Measurements from ENCODE around the gene SMYD3.

The SMYD3 gene

DNA sequence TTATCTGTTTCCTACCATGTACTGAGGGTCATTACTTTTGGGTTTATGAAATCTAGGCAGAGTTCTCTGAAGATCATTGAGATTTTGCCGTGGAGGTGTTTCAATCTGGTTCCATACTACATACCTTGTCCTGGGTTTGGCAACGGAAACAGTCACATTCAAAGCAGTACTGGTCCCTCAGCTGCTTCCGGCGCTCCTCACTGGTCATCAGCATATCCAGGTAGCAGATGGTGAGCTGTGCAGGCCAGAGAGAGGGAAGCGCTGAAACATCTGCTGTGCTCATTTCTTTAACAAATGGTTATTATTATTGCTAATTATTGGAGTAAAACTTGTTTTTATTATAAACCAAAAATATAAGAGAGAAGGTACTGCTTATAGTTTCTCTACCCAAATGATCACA, 591.7 kb downstream of the SMYD3 start:
- no peak overlapping the region for H3K27ac ChIP-seq (ENCODE audit: low read length)
- H3K79me2 ChIP-seq (ENCODE audit: insufficient read depth, low read length), result no peaks in the 10 kb centered on the region
- no peak for DNase-seq
- TF ChIP-seq, protein P1, sequence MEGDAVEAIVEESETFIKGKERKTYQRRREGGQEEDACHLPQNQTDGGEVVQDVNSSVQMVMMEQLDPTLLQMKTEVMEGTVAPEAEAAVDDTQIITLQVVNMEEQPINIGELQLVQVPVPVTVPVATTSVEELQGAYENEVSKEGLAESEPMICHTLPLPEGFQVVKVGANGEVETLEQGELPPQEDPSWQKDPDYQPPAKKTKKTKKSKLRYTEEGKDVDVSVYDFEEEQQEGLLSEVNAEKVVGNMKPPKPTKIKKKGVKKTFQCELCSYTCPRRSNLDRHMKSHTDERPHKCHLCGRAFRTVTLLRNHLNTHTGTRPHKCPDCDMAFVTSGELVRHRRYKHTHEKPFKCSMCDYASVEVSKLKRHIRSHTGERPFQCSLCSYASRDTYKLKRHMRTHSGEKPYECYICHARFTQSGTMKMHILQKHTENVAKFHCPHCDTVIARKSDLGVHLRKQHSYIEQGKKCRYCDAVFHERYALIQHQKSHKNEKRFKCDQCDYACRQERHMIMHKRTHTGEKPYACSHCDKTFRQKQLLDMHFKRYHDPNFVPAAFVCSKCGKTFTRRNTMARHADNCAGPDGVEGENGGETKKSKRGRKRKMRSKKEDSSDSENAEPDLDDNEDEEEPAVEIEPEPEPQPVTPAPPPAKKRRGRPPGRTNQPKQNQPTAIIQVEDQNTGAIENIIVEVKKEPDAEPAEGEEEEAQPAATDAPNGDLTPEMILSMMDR (IDR thresholded peaks at IDR 0.05; ENCODE audit: borderline replicate concordance, extremely low read depth, low read length, poor library complexity, severe bottlenecking), result no peak
- no peak for TF ChIP-seq EZH2 (IDR thresholded peaks at IDR 0.05; ENCODE audit: borderline replicate concordance, low read depth, low read length, severe bottlenecking)
- H3K36me3 ChIP-seq (ENCODE audit: insufficient read depth, low read length), result no peaks in the 10 kb centered on the region
- no peak overlapping the region for H3K4me2 ChIP-seq (ENCODE audit: insufficient read depth, low read length)
- ATAC-seq (ENCODE audit: insufficient read depth, low read depth), result no peak
- H3K27me3 ChIP-seq (ENCODE audit: insufficient read depth, low read length, poor library complexity), result no peaks in the 10 kb centered on the region
- H3K9ac ChIP-seq (ENCODE audit: low read depth, low read length), result no peak overlapping the region
- no peaks in the 10 kb centered on the region for H3K9me3 ChIP-seq (ENCODE audit: insufficient read depth, low read length, severe bottlenecking)
- H3K4me1 ChIP-seq (ENCODE audit: insufficient read depth, low read length), result no peaks in the 10 kb centered on the region
- no peak overlapping the region for H2AFZ ChIP-seq (ENCODE audit: low read depth, low read length)
- no peaks in the 10 kb centered on the region for H4K20me1 ChIP-seq (ENCODE audit: insufficient read depth, low read length)
- H3K4me3 ChIP-seq (ENCODE audit: low read depth in 1 of 2, low read length in 2 of 2), result no peak overlapping the region

DNA sequence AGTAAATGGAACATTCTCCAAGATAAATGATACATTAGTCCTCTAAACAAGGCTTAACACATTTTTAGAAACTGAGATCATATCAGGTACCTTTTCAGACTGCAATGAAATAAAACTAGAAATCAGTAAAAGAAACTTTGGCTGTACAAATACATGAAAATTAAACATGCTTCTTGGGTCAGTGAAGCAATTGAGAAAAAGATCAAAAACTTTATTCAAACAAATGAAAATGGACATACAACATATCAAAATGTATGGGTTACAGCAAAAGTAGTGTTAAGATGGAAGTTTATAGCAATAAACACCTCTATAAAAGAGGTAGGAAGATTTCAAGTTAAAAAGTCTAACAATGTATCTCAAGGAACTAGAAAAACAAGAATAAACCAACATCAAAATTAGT, 598.5 kb downstream of the SMYD3 start:
- no peaks in the 10 kb centered on the region for H3K4me1 ChIP-seq (ENCODE audit: insufficient read depth, low read length)
- no peak overlapping the region for H2AFZ ChIP-seq (ENCODE audit: low read depth, low read length)
- no peak for ATAC-seq (ENCODE audit: insufficient read depth, low read depth)
- no peak overlapping the region for H3K4me2 ChIP-seq (ENCODE audit: insufficient read depth, low read length)
- H3K27ac ChIP-seq (ENCODE audit: low read length), result no peak overlapping the region
- H3K9ac ChIP-seq (ENCODE audit: low read depth, low read length), result no peak overlapping the region
- no peak overlapping the region for H3K4me3 ChIP-seq (ENCODE audit: low read depth in 1 of 2, low read length in 2 of 2)
- TF ChIP-seq, protein P1 (IDR thresholded peaks at IDR 0.05; ENCODE audit: borderline replicate concordance, extremely low read depth, low read length, poor library complexity, severe bottlenecking), result no peak
- TF ChIP-seq EZH2 (IDR thresholded peaks at IDR 0.05; ENCODE audit: borderline replicate concordance, low read depth, low read length, severe bottlenecking), result no peak
- H4K20me1 ChIP-seq (ENCODE audit: insufficient read depth, low read length), result no peaks in the 10 kb centered on the region
- H3K36me3 ChIP-seq (ENCODE audit: insufficient read depth, low read length), result peaks cover 9% of the 10 kb centered on the region; the same call in 1 of the 2 replicates
- no peaks in the 10 kb centered on the region for H3K27me3 ChIP-seq (ENCODE audit: insufficient read depth, low read length, poor library complexity)
- no peaks in the 10 kb centered on the region for H3K9me3 ChIP-seq (ENCODE audit: insufficient read depth, low read length, severe bottlenecking)
- H3K79me2 ChIP-seq (ENCODE audit: insufficient read depth, low read length), result no peaks in the 10 kb centered on the region
- DNase-seq, result no peak

DNA sequence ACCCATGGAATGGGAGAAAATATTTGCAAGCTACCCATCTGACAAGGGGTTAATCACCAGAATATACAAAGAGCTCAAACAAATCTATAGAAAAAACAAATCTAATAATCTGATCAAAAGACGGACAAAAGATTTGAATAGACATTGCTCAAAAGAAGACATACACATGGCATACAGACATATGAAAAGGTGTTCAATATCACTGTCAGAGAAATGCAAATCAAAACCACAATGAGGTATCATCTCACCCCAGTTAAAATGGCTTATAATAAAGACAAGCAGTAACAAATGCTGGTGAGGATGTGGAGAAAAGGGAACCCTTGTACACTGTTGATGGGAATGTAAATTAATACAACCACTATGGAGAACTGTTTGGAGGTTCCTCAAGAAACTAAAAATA, 600.9 kb downstream of the SMYD3 start:
- ATAC-seq (ENCODE audit: insufficient read depth, low read depth) (no peak), DNase-seq (no peak)
- H2AFZ ChIP-seq (ENCODE audit: low read depth, low read length), result no peak overlapping the region
- H3K36me3 ChIP-seq (ENCODE audit: insufficient read depth, low read length), result peaks cover 9% of the 10 kb centered on the region; the same call in 1 of the 2 replicates
- H3K27me3 ChIP-seq (ENCODE audit: insufficient read depth, low read length, poor library complexity), result no peaks in the 10 kb centered on the region
- no peak overlapping the region for H3K9ac ChIP-seq (ENCODE audit: low read depth, low read length)
- H3K4me3 ChIP-seq (ENCODE audit: low read depth in 1 of 2, low read length in 2 of 2), result no peak overlapping the region
- no peaks in the 10 kb centered on the region for H3K4me1 ChIP-seq (ENCODE audit: insufficient read depth, low read length)
- TF ChIP-seq EZH2 (IDR thresholded peaks at IDR 0.05; ENCODE audit: borderline replicate concordance, low read depth, low read length, severe bottlenecking), result no peak
- TF ChIP-seq, protein P1 (IDR thresholded peaks at IDR 0.05; ENCODE audit: borderline replicate concordance, extremely low read depth, low read length, poor library complexity, severe bottlenecking), result no peak
- H3K9me3 ChIP-seq (ENCODE audit: insufficient read depth, low read length, severe bottlenecking), result no peaks in the 10 kb centered on the region
- H4K20me1 ChIP-seq (ENCODE audit: insufficient read depth, low read length), result no peaks in the 10 kb centered on the region
- H3K4me2 ChIP-seq (ENCODE audit: insufficient read depth, low read length), result no peak overlapping the region
- no peaks in the 10 kb centered on the region for H3K79me2 ChIP-seq (ENCODE audit: insufficient read depth, low read length)
- H3K27ac ChIP-seq (ENCODE audit: low read length), result no peak overlapping the region

DNA sequence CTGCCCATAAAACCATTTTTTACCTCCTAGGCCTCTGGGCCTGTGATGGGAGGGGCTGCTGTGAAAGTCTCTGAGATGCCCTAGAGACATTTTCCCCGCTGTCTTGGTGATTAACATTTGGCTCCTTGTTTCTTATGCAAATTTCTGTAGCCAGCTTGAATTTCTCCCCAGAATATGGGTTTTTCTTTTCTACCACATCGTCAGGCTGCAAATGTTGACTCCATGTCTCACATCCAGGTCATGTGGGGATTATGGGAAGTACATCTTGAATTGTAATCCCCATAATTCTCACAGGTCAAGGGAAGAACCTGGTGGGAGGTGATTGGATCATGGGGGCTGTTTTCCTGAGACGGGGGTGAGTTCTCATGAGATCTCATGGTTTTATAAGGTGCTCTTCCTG, 603.2 kb downstream of the SMYD3 start:
- DNase-seq (no peak), ATAC-seq (ENCODE audit: insufficient read depth, low read depth) (no peak)
- no peaks in the 10 kb centered on the region for H3K79me2 ChIP-seq (ENCODE audit: insufficient read depth, low read length)
- no peaks in the 10 kb centered on the region for H3K4me1 ChIP-seq (ENCODE audit: insufficient read depth, low read length)
- H3K4me2 ChIP-seq (ENCODE audit: insufficient read depth, low read length), result no peak overlapping the region
- no peaks in the 10 kb centered on the region for H4K20me1 ChIP-seq (ENCODE audit: insufficient read depth, low read length)
- no peak for TF ChIP-seq EZH2 (IDR thresholded peaks at IDR 0.05; ENCODE audit: borderline replicate concordance, low read depth, low read length, severe bottlenecking)
- TF ChIP-seq, protein P1 (IDR thresholded peaks at IDR 0.05; ENCODE audit: borderline replicate concordance, extremely low read depth, low read length, poor library complexity, severe bottlenecking), result no peak
- no peaks in the 10 kb centered on the region for H3K9me3 ChIP-seq (ENCODE audit: insufficient read depth, low read length, severe bottlenecking)
- H2AFZ ChIP-seq (ENCODE audit: low read depth, low read length), result no peak overlapping the region
- H3K27me3 ChIP-seq (ENCODE audit: insufficient read depth, low read length, poor library complexity), result no peaks in the 10 kb centered on the region
- H3K9ac ChIP-seq (ENCODE audit: low read depth, low read length), result no peak overlapping the region
- H3K36me3 ChIP-seq (ENCODE audit: insufficient read depth, low read length), result peaks cover 9% of the 10 kb centered on the region; the same call in 1 of the 2 replicates
- no peak overlapping the region for H3K27ac ChIP-seq (ENCODE audit: low read length)
- no peak overlapping the region for H3K4me3 ChIP-seq (ENCODE audit: low read depth in 1 of 2, low read length in 2 of 2)

All from DND-41 (cell line).